Measurements from ENCODE around the gene LMO2.
"Not testable (repeated sequence)": the region's sequence is repeated elsewhere in the genome, so short reads cannot be mapped to it uniquely, and the experiment has no call there.

The LMO2 gene

GRCh38 chr11:33825854-33826560 is 65.9 kb downstream of the LMO2 start:
- FAIRE-seq (no peak), DNase-seq (ENCODE audit: insufficient read length, low spot score) (no peak)
- TF ChIP-seq POLR2A (IDR thresholded peaks at IDR 0.05; ENCODE audit: low read depth, low read length) = no peak

- not testable (repeated sequence) for DNase-seq (ENCODE audit: insufficient read length, low spot score); FAIRE-seq
Observed at GRCh38 chr11:33822981-33823380, 68.9 kb downstream of the LMO2 start.

GRCh38 chr11:33819278-33820035 is 72.4 kb downstream of the LMO2 start:
- no peak for DNase-seq (ENCODE audit: insufficient read length, low spot score)
- no peak for TF ChIP-seq POLR2A (IDR thresholded peaks at IDR 0.05; ENCODE audit: low read depth, low read length)
- no peak for FAIRE-seq

Measured in H54 (cell line).